Colonic mucosa (tissue), 4 donors: ENCODE data around the gene NT5DC3. TPM values are rescaled to one million over a fixed set of nuclear protein-coding genes. Genes with fewer than 3 reads are reported as not detected.

ENCODE experiments used
- DNase-seq: peaks from one replicate; pipeline ENCODE4 v3.0.0-alpha.2; 2020
- H3K27ac ChIP-seq: fragments of 200-600 bp; one replicate; pipeline ENCODE4 v1.8.0; 2021
- H3K27me3 ChIP-seq: fragments of 200-600 bp; one replicate; pipeline ENCODE4 v1.8.0; 2021
- H3K36me3 ChIP-seq: fragments of 200-600 bp; one replicate; pipeline ENCODE4 v1.8.0; 2021
- H3K4me1 ChIP-seq: fragments of 200-600 bp; one replicate; pipeline ENCODE4 v1.8.0; 2021; ENCODE audit warnings: mild to moderate bottlenecking
- H3K4me3 ChIP-seq: fragments of 200-600 bp; one replicate; pipeline ENCODE4 v1.8.0; 2021
- H3K9ac ChIP-seq, 2 donors: one replicate each; pipeline ENCODE4 v1.7.0; 2013; ENCODE audit warnings: control low read depth in 2 of 2, low read depth in 2 of 2, low read length in 2 of 2
- H3K9me3 ChIP-seq: fragments of 200-600 bp; one replicate; pipeline ENCODE4 v1.8.0; 2021
- CTCF ChIP-seq: fragments of 200-600 bp; IDR thresholded peaks from one replicate; pipeline ENCODE4 v1.8.0; 2022; ENCODE audit warnings: antibody characterized with exemption, mild to moderate bottlenecking
- intact Hi-C: fragments of 100-400 bp; cut with DNase I; formaldehyde crosslinking; loops from one replicate; pipeline ENCODE4 v1.14.1; 2022
- total RNA-seq, 2 donors: library from RNA; stranded (reverse); fragmentation: NEBNext Ultra II Directional in 1 of 2; extraction: Animal tissue kit (Norgen Biotek cat#: 25700) in 1 of 2; gene quantifications; one replicate each; pipeline ENCODE4 v1.2.1, GENCODE V29; 2021
- donor health status: healthy.
- donor health status: DM: no; HTN: no; CAD: no.
- donor health status: DM: no; HTN: no; CAD: no.

NT5DC3 gene
- total RNA-seq, 2 donors from 2014 or later = 10.0 to 22.6 TPM

GRCh38 chr12:103742349-103742932 is 98.6 kb downstream of the NT5DC3 start:
- H3K4me3 ChIP-seq = no peak overlapping the region
- H3K4me1 ChIP-seq = no peaks in the 10 kb centered on the region
- no peaks in the 10 kb centered on the region for H3K36me3 ChIP-seq
- no peaks in the 10 kb centered on the region for H3K9me3 ChIP-seq
- peak; percentile 76 for DNase-seq
- no peak for TF ChIP-seq CTCF
- no peak overlapping the region for H3K9ac ChIP-seq
- no peaks in the 10 kb centered on the region for H3K27me3 ChIP-seq
- intact Hi-C loops = no loop called here
- H3K27ac ChIP-seq = peak overlapping the region; percentile 25

- H3K27ac ChIP-seq = no peak overlapping the region
- H3K27me3 ChIP-seq = no peaks in the 10 kb centered on the region
- H3K36me3 ChIP-seq = no peaks in the 10 kb centered on the region
- intact Hi-C loops = no loop called here
- no peak for TF ChIP-seq CTCF
- no peaks in the 10 kb centered on the region for H3K9me3 ChIP-seq
- no peak for DNase-seq
- no peak overlapping the region for H3K4me3 ChIP-seq
- no peaks in the 10 kb centered on the region for H3K4me1 ChIP-seq
- H3K9ac ChIP-seq = no peak overlapping the region
Observed at GRCh38 chr12:103737881-103738280, 103.2 kb downstream of the NT5DC3 start.

GRCh38 chr12:103736572-103736971 is 104.5 kb downstream of the NT5DC3 start:
- Histone ChIP-seq H3K27ac (no peak overlapping the region), H3K4me1 (no peaks in the 10 kb centered on the region), H3K9me3 (no peaks in the 10 kb centered on the region), H3K36me3 (no peaks in the 10 kb centered on the region), H3K9ac (no peak overlapping the region), H3K27me3 (no peaks in the 10 kb centered on the region), H3K4me3 (no peak overlapping the region)
- intact Hi-C loops = no loop called here
- TF ChIP-seq CTCF = no peak
- DNase-seq = no peak

GRCh38 chr12:103735291-103735690 is 105.7 kb downstream of the NT5DC3 start:
- H3K36me3 ChIP-seq = no peaks in the 10 kb centered on the region
- intact Hi-C loops = no loop called here
- no peaks in the 10 kb centered on the region for H3K9me3 ChIP-seq
- H3K4me1 ChIP-seq = no peaks in the 10 kb centered on the region
- H3K4me3 ChIP-seq = no peak overlapping the region
- DNase-seq = no peak
- no peak overlapping the region for H3K9ac ChIP-seq
- no peak for TF ChIP-seq CTCF
- no peaks in the 10 kb centered on the region for H3K27me3 ChIP-seq
- H3K27ac ChIP-seq = no peak overlapping the region

GRCh38 chr12:103734863-103735262 is 106.2 kb downstream of the NT5DC3 start:
- no peak overlapping the region for H3K9ac ChIP-seq
- TF ChIP-seq CTCF = no peak
- no peaks in the 10 kb centered on the region for H3K36me3 ChIP-seq
- H3K4me1 ChIP-seq = no peaks in the 10 kb centered on the region
- DNase-seq = no peak
- no peak overlapping the region for H3K27ac ChIP-seq
- H3K4me3 ChIP-seq = no peak overlapping the region
- no peaks in the 10 kb centered on the region for H3K9me3 ChIP-seq
- intact Hi-C loops = no loop called here
- H3K27me3 ChIP-seq = no peaks in the 10 kb centered on the region
